Activated CD8-positive, alpha-beta T cell treated with anti-CD3 and anti-CD28 coated beads for 36 hours (primary cell): ENCODE results near the gene UBE2J1. TPM values are rescaled to one million over a fixed set of nuclear protein-coding genes. Genes with fewer than 3 reads are reported as not detected.

Experiments used
- ATAC-seq: fragments of 200-7000 bp; cut with Tn5 transposase; one replicate; pipeline ENCODE4 v1.10.0; 2021; ENCODE audit warnings: mild to moderate bottlenecking, moderate library complexity
- CTCF ChIA-PET: fragments of 350-600 bp; sonication (Branson Sonifier 250); formaldehyde crosslinking; loops from one replicate; lab custom pipeline; 2021; ENCODE audit warnings: antibody characterized with exemption; lab: Charles Lee
- POLR2A ChIA-PET: fragments of 350-600 bp; sonication (Branson Sonifier 250); formaldehyde crosslinking; loops from one replicate; lab custom pipeline; 2021; ENCODE audit warnings: antibody characterized with exemption; lab: Charles Lee
- DNase-seq: peaks from one replicate; pipeline ENCODE4 v3.0.0-alpha.2; 2020
- H3K27ac Mint-ChIP-seq: one replicate; pipeline ENCODE4 v1.8.0; 2021; ENCODE audit warnings: mild to moderate bottlenecking, mixed read lengths
- H3K27me3 Mint-ChIP-seq: one replicate; pipeline ENCODE4 v1.8.0; 2021; ENCODE audit warnings: mixed read lengths
- H3K36me3 Mint-ChIP-seq: one replicate; pipeline ENCODE4 v1.8.0; 2021; ENCODE audit warnings: low read depth, mixed read lengths
- H3K4me1 Mint-ChIP-seq: one replicate; pipeline ENCODE4 v1.8.0; 2021; ENCODE audit warnings: low read depth, mixed read lengths
- H3K4me3 Mint-ChIP-seq: one replicate; pipeline ENCODE4 v1.8.0; 2021; ENCODE audit warnings: mild to moderate bottlenecking, moderate library complexity, mixed read lengths
- H3K9me3 Mint-ChIP-seq: one replicate; pipeline ENCODE4 v1.8.0; 2021; ENCODE audit warnings: mixed read lengths
- intact Hi-C: fragments of 100-400 bp; cut with micrococcal nuclease; formaldehyde crosslinking; loops from one replicate; pipeline ENCODE4 v1.10.0; 2022
- total RNA-seq, 2 experiments: library from RNA; stranded (reverse); gene quantifications; one replicate each; pipeline ENCODE4 v1.2.3, GENCODE V29; 2021
- TF ChIP-seq, protein P1 (sequence below): fragments of 200-600 bp; IDR thresholded peaks from one replicate; pipeline ENCODE4 v1.8.0; 2022; ENCODE audit warnings: antibody characterized with exemption, mild to moderate bottlenecking

The UBE2J1 gene
- total RNA-seq, 2 experiments from 2014 or later: 23.2 to 24.6 TPM

DNA sequence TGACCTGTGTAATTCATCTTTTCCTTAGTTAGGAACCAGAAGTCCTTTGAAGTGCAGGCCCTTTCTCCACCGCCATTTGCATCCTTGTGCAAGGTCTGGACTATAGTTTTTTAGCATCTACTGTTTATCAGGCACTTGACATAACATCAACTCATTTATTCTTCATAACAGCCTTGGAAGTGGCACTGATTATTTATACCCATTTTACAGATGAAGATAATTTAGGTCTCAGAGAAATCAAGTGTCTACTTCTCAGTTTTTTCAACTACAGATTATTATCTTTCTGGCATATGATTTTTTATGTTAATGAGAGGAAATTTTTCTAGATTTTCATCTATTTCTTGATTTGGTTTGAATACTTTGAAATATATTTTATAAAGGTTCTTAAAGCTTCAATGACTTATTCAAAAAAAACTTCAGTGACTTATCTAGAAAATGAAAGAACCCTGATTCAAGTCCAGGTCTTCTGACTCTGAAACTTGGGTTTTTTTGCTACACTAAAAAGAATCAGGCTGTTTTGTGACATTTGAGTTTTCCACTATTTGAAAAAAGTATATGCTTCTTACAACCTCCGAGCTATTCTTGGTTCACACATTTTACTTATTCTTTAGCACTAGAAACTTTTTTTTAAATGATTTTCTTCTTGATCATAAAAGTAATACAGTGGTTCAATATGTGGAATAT lies 3.1 kb upstream of the UBE2J1 start:
- Mint-ChIP-seq H3K36me3 (peaks cover 3% of the 10 kb centered on the region), H3K9me3 (no peaks in the 10 kb centered on the region), H3K27ac (peak overlapping the region; percentile 52), H3K27me3 (no peaks in the 10 kb centered on the region), H3K4me3 (no peak overlapping the region), H3K4me1 (peaks cover 58% of the 10 kb centered on the region)
- intact Hi-C loops: loop anchor here (10.0 kb wide), 1 partner anchor 271 kb away; the partner anchor contains the start of gene PNRC1
- ChIA-PET CTCF (interaction anchor here (1.2 to 9.6 kb wide), 7 partner anchors 9 to 373 kb away, joined by 3 to 82 read pairs (median 5); no protein-coding TSS in a partner anchor), POLR2A (no interaction called here)
- TF ChIP-seq, protein P1, sequence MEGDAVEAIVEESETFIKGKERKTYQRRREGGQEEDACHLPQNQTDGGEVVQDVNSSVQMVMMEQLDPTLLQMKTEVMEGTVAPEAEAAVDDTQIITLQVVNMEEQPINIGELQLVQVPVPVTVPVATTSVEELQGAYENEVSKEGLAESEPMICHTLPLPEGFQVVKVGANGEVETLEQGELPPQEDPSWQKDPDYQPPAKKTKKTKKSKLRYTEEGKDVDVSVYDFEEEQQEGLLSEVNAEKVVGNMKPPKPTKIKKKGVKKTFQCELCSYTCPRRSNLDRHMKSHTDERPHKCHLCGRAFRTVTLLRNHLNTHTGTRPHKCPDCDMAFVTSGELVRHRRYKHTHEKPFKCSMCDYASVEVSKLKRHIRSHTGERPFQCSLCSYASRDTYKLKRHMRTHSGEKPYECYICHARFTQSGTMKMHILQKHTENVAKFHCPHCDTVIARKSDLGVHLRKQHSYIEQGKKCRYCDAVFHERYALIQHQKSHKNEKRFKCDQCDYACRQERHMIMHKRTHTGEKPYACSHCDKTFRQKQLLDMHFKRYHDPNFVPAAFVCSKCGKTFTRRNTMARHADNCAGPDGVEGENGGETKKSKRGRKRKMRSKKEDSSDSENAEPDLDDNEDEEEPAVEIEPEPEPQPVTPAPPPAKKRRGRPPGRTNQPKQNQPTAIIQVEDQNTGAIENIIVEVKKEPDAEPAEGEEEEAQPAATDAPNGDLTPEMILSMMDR: no peak
- DNase-seq (no peak), ATAC-seq (no peak)

- no peak for DNase-seq
- Mint-ChIP-seq H3K4me3 (peak overlapping the region; percentile 98), H3K27me3 (no peaks in the 10 kb centered on the region), H3K27ac (peak overlapping the region; percentile 88), H3K36me3 (peaks cover 18% of the 10 kb centered on the region), H3K4me1 (peaks cover 66% of the 10 kb centered on the region), H3K9me3 (no peaks in the 10 kb centered on the region)
- ChIA-PET POLR2A (interaction anchor here (1.0 to 4.2 kb wide), 2 partner anchors 11 to 272 kb away, joined by 4 to 21 read pairs; partner anchors contain the start of gene PNRC1), CTCF (interaction anchor here (1.1 to 9.6 kb wide), 4 partner anchors 12 to 57 kb away, joined by 4 to 82 read pairs (median 17); no protein-coding TSS in a partner anchor)
- TF ChIP-seq, protein P1: no peak
- intact Hi-C loops: loop anchor here (5.0 to 10.0 kb wide), 2 partner anchors 57 to 269 kb away; partner anchors contain the start of gene PNRC1
- ATAC-seq: no peak
Measured at GRCh38 chr6:89353702-89354392, 1.3 kb upstream of the UBE2J1 start.

- peaks cover 73% of the 10 kb centered on the region for H3K4me1 Mint-ChIP-seq
- TF ChIP-seq, protein P1: no peak
- intact Hi-C loops: loop anchor here (5.0 to 10.0 kb wide), 2 partner anchors 56 to 268 kb away; partner anchors contain the start of gene PNRC1
- DNase-seq (peak; percentile 44), ATAC-seq (peak; percentile 1)
- peak overlapping the region; percentile 98 for H3K4me3 Mint-ChIP-seq
- ChIA-PET POLR2A (interaction anchor here (1.2 to 4.2 kb wide), 4 partner anchors 9 to 271 kb away, joined by 3 to 21 read pairs (median 6); partner anchors contain the start of gene PNRC1), CTCF (interaction anchor here (1.1 to 9.6 kb wide), 4 partner anchors 9 to 19 kb away, joined by 4 to 82 read pairs (median 12); no protein-coding TSS in a partner anchor)
- peak overlapping the region; percentile 88 for H3K27ac Mint-ChIP-seq
- no peaks in the 10 kb centered on the region for H3K9me3 Mint-ChIP-seq
- peaks cover 18% of the 10 kb centered on the region for H3K36me3 Mint-ChIP-seq
- no peaks in the 10 kb centered on the region for H3K27me3 Mint-ChIP-seq
Measured at GRCh38 chr6:89353118-89353556, 615 bp upstream of the UBE2J1 start.

DNA sequence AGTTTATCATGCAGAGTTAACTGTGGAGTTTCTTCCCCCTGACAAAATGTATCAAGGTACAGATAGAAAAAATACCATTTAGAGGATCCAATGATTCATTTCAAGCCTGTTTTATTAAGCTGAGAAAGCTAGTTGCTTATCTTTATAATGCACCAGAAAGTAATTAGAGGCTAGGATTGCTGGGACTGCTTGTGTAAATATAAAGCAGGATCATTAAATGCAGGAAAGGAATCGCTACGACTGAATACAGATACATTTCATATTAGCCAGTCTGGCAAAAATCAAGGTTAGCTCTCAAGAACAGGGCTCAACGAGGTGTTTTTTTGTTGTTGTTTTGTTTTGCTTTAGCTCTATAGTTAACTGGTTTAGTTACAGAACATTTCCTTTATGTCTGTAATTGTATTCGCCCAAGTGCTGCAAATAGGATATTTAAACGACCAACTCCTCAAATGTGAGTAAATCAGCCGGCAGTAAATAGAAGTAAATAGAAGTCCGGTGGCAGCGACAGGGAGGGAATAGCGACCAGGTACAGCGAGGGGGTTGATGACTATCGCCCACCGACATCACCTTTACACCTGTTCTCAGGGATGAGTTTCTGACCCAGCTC lies 748 bp downstream of the UBE2J1 start:
- H3K27ac Mint-ChIP-seq: peak overlapping the region; percentile 93
- POLR2A ChIA-PET: interaction anchor here (0.5 to 4.2 kb wide), 10 partner anchors 9 to 315 kb away, joined by 3 to 21 read pairs (median 3); partner anchors contain the start of genes PM20D2, PNRC1 and RRAGD
- CTCF ChIA-PET: interaction anchor here (0.9 to 9.6 kb wide), 6 partner anchors 12 to 81 kb away, joined by 3 to 82 read pairs (median 4); no protein-coding TSS in a partner anchor
- intact Hi-C loops: loop anchor here (5.0 to 10.0 kb wide), 2 partner anchors 54 to 267 kb away; partner anchors contain the start of gene PNRC1
- ATAC-seq: no peak
- H3K27me3 Mint-ChIP-seq: no peaks in the 10 kb centered on the region
- H3K9me3 Mint-ChIP-seq: no peaks in the 10 kb centered on the region
- peak overlapping the region; percentile 98 for H3K4me3 Mint-ChIP-seq
- H3K36me3 Mint-ChIP-seq: peaks cover 18% of the 10 kb centered on the region
- DNase-seq: no peak
- H3K4me1 Mint-ChIP-seq: peaks cover 66% of the 10 kb centered on the region
- TF ChIP-seq, protein P1: no peak
